ENCODE data around the gene SPAAR. TPM values are rescaled to one million over a fixed set of nuclear protein-coding genes. Genes with fewer than 3 reads are reported as not detected.
"Not testable (repeated sequence)": the region's sequence is repeated elsewhere in the genome, so short reads cannot be mapped to it uniquely, and the experiment has no call there.

The SPAAR gene
- total RNA-seq, 1 donor from 2014 or later, result 0.79 TPM

DNA sequence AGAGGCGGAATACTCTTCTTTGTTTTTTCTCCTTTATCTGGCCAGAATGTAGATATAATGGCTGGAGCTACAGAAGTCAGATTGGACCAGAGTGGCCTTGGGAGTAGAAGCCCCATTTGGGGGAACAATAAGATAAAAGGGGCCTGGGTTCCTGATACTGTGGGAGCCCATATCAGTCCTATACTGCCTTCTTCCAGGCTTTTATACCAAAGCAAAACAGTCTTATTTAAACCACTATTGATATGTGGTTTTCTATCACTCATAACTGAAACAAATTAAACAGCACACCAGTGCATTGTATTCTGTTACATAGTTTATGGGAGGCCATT is 14.3 kb downstream of the SPAAR start:
- DNase-seq, result no peak

DNA sequence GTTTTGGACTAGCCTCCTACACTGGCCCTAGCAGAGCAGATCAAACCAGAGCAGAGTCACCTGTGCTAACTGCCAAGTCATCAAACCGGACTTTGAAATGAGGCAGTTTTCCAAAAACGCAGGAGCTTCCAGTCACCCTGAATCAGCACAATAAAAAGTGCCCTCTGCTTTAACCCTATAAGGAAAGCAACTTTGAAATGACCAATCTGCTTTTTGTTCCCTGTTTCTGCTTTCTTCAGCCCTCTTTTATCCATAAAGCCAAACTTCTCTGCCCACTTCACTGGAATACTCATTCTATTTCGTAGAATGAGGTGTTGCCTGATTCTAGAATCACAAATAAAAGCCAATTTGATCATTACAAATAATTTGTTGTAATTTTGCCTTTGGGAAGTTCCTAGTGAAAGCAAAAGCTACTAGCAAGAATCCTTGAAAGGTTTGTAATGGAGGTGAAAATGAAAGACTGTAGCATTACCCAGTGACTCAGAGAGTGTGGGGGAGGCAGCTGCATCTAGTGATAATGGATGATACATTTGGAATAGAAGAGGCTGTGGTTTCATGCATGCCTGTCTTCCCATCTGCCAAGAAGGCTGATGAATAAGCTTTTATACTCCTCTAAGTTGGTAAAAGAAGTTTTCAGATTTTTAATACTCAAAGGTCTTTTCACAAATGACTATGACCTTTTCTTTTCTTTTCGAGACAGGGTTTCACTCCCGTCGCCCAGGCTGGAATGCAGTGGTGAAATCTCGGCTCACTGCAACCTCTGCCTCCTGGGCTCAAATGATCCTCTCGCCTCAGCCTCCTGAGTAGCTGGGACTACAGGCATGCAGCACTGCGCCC is 14.9 kb downstream of the SPAAR start:
- no peak for DNase-seq

DNA sequence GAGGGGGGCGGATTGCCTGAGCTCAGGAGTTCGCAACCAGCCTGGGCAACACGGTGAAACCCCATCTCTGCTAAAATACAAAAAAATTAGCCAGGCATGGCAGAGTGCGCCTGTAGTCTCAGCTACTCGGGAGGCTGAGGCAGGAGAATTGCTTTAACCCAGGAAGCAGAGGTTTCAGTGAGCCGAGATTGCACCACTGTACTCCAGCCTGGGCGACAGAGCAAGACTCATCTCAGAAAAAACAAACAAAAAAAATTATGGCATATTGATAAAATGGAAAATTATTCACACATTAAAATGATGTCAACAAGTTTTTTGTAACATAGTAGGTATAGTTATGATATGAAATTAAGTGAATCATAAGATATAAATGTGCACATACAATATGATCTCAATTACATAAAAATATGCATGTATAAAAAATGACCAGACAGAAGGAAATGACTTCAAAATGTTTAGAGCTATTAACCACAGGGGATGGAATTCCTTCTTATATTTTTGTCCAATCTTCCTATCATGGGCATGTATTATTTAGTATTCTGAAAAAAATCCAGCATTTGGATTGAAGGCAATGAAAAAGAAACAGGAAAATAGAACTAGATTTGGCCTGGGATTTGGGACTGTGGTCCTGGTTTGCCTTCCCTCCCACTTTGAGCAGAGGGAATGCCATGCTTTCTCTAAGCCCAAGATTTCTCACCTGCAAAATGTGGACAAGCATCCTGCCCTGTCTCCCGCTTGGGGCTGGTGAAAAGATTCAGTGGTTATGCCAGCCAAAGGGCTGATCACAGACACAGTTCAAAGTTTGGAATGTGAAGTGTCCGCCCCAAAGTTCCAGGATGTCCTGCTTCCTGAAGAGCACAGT is 19.5 kb downstream of the SPAAR start:
- DNase-seq, result no peak

DNA sequence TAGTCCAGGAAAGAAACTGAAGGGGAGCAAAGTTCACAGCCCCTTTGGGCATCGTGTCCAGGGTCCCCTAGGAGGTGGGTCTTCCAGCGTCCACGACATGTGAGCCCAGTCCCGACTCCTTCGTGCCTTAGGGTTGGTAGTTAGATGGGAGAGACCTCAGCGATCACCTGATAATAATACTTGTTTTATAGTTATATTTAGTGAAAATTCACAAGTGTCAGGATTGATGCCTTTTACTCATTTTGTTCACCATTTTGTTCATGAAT is 20.1 kb downstream of the SPAAR start:
- no peak for DNase-seq

DNA sequence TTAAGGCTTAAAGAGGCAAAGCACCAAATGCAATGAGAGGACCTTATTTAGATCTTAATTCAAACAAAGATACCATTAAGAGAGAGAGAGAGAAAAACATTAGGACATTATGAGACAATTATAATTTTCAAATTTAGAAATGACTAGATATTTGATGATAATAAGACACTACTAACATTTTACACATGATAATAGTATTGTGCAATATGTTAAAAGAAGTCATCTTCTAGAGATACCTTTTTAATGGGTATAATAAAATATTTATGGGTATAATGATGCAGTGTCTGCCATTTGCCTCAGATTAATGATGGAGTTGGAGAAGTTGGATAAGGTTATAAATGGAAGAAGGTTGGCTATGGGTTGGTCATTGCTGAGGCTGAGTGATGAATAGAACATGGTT is 21.2 kb downstream of the SPAAR start:
- DNase-seq, result no peak

DNA sequence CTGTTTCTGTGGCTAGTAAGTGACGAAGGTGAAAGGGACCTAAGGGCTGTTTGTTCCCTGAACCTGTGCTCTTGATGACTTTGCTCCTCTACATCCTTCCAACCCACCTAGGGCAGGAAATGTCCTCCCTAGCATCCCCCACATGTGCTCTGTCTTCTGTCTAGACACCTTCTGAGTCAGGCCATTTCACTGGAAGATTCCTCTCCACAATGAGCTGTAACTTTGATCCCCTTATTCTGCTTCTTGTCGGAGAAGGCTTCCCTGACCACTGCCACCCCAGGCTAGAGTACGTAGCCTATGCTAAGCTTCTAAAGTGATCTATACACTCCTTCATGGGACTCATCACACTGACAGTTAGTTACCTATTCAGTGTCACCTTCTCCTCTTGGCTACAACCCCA is 21.7 kb downstream of the SPAAR start:
- DNase-seq, result no peak

DNA sequence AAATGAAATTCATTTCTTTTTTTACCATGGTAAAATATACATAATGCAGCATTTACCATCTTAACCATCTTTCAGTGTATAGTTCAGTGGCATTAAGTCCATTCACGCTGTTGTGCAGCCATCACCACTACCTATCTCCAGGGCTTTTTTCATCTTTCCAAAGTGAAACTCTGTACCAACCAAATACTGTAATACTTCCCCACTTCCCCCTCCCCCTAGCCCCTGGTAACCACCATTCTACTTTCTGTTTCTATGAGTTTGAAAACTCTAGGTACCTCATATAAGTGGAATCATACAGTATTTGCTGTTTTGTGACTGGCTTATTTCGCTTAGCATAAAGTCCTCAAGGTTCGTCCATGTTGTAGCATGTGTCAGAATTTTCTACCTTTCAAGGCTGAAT is 23.4 kb downstream of the SPAAR start:
- no peak for DNase-seq

DNA sequence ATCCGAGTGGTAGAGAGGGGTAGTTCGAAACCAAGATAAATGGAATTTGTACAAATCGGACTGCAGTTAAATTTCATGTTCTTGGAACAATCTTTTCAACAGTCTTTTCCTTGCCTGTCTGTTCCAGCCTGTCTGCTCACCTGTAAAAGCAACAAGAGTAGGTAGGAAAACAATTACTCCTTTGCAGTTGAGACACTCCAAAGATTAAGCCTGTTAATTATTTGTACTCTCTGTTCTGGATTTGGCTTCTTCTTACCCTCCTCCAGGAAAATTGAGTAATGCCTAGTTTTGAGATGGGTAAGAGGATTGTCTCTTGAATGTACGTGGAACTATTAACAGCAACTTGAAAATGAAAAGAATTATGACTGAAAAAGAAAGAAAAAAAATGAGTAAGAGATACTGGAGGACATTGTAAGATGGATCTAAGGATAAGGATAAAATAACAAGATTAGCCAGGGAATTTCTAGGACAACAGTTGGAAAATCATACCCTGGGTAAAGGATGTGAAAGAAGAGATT is 24.3 kb downstream of the SPAAR start:
- no peak for DNase-seq

DNA sequence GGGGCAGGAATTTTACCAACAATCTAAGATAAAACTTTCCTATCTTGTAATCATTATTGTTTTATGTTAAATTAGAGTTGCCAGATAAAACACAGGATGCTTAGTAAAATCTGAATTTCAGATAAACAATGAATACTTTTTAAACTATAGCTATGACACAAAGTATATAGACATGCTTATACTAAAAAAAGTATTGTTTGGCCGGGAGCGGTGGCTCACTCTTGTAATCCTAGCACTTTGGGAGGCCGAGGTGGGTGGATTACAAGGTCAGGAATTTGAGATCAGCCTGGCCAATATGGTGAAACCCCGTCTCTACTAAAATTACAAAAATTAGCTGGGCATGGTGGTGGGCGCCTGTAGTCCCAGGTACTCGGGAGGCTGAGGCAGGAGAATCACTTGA is 24.8 kb downstream of the SPAAR start:
- not testable (repeated sequence) for DNase-seq

DNA sequence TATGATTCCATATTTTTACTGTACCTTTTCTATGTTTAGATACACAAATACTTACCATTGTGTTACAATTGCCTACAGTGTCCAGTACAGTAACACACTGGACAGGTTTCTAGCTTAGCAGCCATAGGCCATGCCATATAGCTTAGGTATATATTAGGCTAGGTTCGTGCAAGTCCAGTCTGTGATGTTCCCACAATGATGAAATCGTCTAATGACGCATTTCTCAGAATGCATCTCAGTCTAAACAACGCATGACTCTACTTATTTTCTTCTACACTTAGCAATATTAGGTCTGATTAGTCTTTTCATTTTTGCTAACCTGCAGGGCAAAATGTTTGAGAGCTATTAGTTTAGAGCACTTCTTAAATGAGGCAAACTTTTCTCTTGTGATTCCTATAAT is 26.0 kb downstream of the SPAAR start:
- DNase-seq, result no peak

DNA sequence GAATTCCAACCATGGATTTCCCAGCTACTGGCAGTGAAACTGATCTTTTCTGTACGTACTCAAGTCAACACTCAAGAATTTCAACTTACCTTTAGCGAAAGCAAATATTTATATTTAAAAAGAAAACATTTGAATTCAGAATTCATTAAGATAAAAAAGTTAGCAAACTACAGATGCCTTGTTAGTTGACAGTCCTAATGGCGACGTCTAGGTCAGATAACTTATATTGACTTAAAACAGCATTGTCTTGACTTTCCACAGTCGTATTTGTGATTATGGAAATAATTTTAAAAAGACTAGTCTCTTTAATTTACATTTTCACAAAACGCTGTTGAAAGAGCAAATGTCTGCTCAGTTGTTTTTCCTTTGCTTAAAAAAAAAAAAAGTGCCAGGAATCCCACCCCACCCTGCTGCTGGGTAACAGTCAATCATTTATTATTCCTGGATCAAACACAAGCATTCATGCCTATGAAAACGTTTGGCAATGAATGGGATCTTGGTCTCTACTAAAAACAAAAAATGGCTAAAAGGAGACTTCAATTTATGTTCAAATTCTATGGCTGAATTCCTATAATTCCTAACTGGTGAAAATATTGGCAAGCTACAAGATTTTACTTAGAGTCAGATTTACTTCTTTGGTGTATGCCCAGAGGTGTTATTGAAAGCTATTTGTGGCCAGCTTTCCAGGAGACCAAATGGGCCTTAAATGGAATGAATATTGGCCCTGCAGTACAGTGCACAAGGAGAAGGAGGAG is 26.6 kb downstream of the SPAAR start:
- DNase-seq, result no peak

DNA sequence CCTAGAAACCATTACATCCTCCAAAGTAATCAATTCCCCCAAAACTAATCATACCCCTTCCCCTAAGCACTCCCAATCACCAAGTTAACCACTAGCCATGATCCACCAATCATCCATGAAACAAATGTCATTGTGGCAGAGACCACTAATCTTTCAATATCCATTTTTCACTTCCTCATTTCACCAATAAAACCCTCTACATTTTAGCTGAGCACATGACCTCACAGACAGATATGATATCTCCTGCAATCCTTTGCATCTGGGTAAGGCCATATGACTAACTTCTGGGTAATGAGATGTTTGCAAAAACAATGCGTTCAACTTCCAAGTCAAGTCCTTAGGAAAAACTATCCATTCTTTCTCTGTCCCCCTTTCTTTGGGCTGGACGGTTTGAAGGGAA is 27.9 kb downstream of the SPAAR start:
- no peak for DNase-seq

DNA sequence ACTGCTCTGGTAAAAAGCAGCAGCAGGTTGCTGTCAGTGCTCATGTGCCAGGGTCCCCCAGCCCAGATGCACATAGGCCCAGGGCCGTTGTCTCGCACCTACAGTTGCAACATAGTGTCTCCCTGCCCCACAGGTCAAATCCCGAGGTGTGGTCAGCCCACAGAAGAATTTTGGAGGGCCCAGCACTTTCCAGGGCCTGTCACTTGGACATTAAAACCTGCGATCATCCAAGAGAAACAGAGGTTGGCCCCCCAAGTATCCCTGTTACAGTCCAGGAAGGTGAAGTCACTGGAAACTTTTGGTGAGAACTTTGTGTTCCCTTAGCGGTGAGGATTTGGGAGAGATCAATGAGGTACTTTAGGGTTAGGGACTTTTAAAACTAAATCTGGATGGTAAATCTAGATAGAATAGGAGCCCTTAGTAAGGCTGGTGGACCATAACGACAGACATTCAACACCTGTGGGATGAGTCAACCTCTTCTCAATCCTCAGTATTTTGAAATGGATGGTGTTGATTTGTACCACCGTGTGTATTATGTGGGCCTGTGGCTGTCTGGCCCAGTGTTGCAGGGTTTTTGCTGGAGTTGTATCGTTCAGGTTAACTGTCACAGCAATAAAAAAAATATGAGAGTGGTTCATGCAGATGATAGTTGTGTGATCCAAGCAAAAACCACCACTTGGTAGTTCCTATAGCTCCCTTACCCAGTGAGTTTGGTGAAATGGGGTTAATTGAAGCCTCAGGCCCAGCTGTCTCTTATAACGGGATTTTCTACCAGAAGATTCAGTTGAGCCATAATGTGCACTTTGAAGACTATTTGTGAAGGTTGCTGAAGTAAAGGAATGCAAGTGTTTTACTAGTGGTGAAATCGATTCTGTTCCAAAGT is 29.4 kb downstream of the SPAAR start:
- DNase-seq, result no peak

DNA sequence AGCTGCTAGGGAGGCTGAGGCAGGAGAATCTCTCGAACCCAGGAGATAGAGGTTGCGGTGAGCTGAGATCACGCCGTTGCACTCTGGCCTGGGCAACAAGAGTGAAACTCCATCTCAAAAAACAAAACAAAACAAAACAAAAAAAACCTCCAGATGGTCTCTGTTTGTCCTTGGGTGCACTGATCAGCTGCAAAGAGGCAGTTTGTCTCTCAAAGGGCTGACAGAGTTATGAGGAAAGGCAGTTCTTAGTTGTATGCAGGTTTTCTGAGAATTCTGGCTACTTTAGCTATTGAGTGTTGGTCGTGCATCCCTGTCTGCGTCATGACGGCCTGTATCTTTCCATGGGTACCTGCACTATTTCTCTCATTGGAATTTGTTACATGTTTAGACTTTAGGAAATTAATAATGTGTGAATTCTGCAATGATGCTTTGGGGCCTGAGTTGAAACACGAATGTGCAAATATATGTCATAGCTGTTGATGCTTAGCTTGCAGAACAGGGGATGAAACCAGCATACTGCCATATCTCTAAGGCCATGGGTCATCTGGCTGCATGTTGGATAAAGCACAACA is 30.5 kb downstream of the SPAAR start:
- no peak for DNase-seq

DNA sequence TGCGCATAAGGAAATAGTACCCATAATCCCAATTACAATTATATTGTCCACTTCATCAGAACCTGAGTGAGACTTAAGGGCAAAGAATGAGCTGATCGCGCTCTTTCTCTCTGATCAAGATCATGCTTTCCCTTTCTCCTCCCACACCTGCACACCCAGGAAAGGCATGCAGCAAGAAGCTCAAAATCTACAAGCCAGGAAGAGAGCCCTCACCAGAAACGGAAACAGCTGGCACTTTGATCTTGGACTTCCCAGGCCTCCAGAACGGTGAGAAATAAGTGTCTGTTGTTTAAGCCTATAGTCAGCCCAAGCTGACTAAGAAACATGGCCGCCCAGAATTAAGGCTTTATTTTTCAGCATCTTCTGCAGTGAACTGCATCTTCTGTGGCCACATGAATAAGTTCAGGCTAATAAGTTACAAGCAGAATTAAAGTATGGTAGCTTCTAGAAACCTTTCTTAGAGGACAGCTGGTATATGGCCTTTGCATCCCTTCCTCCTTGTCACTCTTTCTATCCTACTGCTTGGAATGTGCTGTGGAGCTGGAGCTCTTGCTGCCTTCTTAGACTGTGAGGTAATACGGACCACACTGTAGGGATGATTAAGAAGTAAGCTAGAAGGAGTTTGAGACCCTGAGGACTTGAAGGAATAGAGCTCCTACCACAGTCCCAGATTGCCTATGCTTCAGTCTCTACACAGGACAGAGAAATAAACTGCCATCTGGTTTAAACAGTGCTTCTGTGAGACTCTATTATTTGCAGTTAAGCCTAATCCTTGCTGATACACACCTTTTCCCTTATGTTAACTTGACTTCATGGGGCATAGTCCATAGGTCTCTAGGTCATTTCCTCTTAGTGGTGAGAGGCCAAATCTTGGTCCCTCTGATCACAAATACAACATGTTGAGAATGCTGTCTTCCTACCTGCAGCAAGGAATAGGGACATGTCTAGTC is 31.4 kb downstream of the SPAAR start:
- no peak for DNase-seq

DNA sequence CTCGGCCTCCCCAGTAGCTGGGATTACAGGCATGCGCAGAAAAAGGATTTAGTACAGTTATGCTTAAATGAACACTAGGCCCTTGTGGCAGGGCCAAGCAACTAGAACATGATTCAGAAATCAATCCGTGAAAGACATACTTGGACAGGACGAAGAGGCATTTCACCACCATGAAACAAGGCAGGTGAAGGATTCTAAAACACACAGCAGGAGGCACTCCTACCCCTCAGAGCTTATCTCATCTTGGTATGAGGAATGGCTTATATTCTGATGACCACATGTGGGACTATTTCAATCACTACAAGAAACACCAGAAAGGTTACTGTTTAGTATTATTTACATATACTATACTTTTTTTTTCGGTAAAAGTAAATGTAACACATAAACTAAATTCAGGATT is 33.0 kb downstream of the SPAAR start:
- DNase-seq, result no peak

DNA sequence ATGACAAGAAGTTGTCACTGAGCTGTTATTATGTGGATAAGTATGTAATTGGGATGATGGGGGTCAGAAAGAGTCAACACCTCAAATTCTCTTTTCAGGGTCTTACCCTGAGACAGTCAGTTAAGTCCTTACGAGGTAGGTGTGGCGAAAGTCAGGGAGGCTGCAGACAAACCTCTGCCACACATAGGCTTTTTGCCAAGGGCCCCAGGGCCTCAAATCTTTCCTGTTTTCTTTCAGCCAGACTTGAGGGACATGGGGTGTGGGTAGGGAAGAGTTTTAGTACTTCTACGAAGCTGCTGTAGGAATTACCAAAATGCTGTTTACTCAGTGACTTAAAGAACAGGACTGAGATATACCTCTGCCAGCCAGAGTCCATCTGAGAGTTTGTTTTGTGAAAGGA is 34.9 kb downstream of the SPAAR start:
- DNase-seq, result no peak

DNA sequence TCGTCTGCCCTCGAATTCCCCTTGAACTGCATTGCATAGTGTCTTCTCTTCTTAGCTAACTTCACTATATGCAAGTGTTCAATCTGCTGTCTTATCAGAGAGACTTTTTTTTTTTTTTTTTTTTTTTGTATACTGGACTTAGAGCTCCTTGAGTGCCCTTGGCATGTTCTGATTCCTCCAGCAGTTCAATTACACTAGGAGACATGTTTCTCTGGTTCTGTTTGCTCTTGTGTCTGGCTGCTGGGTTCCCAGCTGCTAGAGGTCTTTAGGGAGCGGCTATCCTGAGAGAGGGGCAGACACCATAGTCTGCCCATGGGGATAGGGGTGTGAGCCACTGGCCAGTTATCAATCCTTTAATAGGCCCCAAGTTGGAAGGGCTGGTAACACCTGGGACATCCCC is 35.6 kb downstream of the SPAAR start:
- no peak for DNase-seq

DNA sequence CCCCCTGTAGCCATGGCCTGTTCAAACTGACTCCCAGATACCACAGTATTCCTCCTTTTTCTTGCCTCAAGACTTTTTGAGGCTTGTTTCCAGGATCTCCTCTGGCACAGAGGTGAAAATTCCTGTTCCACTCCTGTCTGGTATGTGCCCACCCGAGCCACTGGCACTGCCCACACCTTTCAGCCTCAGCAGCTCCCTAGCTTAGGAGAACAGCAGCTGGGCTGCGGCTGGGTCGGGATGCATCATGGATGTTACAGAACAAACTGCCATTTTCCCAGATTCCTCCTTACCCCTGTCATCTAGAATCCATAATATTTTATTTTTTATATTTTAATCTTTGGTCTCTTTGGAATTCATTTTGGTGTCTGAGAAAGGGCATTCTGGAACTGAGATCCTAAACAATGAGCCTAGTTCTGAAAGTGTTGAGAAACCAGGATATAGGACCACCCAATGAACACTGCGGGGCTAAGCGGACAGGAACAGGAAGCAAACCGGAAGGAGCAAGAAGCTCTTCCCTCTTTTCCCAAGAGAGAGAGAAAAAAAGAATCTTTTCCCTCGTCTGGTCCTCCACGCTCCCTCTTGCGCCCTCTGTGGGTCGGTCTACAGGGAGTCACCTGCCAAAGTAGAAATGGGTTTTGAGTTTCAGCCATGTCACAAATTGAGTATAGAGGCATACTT is 36.2 kb downstream of the SPAAR start:
- DNase-seq, result peak; percentile 67

DNA sequence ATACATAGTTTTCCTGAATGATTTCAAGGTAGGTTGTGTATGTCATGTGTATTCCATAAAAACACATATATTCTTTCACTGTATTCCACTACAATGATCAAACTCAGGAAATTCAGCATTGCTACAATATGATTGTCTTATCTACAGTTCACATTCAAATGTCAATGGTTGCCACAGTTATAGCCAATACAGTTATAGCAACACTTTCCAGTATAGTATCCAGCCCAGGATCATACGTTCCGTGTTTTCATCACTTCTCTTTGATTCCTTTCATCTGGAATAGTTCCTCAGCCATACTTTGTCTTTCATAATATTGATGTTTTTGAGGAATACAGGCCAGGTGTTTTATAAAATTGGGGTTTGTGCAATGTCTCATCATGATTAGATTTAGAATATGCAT is 39.2 kb downstream of the SPAAR start:
- DNase-seq, result no peak

All from skin of body (tissue), 2 donors.